ENCODE measurements around the gene AMPD2. TPM values are rescaled to one million over a fixed set of nuclear protein-coding genes. Genes with fewer than 3 reads are reported as not detected.
A peak's percentile ranks its signal among the peaks of the same experiment; 100 is the strongest.

The AMPD2 gene
- total and polyA plus RNA-seq, 9 of the 15 experiments (the other 6 are each of a cell fraction or from before 2014, with no cell fraction given), result 2.0 to 77.7 (median 28.2) TPM

- no peak for TF ChIP-seq CREB3L1 (IDR thresholded peaks at IDR 0.05; ENCODE audit: borderline replicate concordance, low read depth)
- no peak for TF ChIP-seq GATAD2B (IDR thresholded peaks at IDR 0.05; ENCODE audit: borderline replicate concordance)
- TF ChIP-seq RNF2 (IDR thresholded peaks at IDR 0.05), result no peak
- TF ChIP-seq BHLHE40 (IDR thresholded peaks at IDR 0.05; ENCODE audit: low read length), result peak; percentile 93
- TF ChIP-seq ELF4 (CRISPR knock-in tag; IDR thresholded peaks at IDR 0.05), result no peak
- no peak for TF ChIP-seq GTF2A2 (tag; IDR thresholded peaks at IDR 0.05)
- TF ChIP-seq ZNF3 (CRISPR knock-in tag; IDR thresholded peaks at IDR 0.05), result no peak
- no peak for TF ChIP-seq ETV1 (tag; conservative IDR thresholded peaks at IDR 0.05; ENCODE audit: low read depth)
- no peak for TF ChIP-seq JUNB (CRISPR knock-in tag; conservative IDR thresholded peaks at IDR 0.05)
- no peak for TF ChIP-seq SP2 (IDR thresholded peaks at IDR 0.05; ENCODE audit: extremely low read depth, low read depth, low read length, poor library complexity, severe bottlenecking)
- TF ChIP-seq ZNF766 (CRISPR knock-in tag; conservative IDR thresholded peaks at IDR 0.05), result no peak
- no peak for TF ChIP-seq HNRNPLL (IDR thresholded peaks at IDR 0.05; ENCODE audit: low read depth, low read length, poor library complexity, severe bottlenecking)
- no peak for TF ChIP-seq WHSC1 (IDR thresholded peaks at IDR 0.05; ENCODE audit: low read length)
- TF ChIP-seq THRAP3 (IDR thresholded peaks at IDR 0.05; ENCODE audit: borderline replicate concordance), result no peak
- TF ChIP-seq RUNX1 (IDR thresholded peaks at IDR 0.05; ENCODE audit: low read depth), result no peak
- TF ChIP-seq DDX20 (tag; IDR thresholded peaks at IDR 0.05; ENCODE audit: low read depth), result no peak
- peak; percentile 90 for TF ChIP-seq SOX6 (IDR thresholded peaks at IDR 0.05)
- no peak for TF ChIP-seq SRSF1 (IDR thresholded peaks at IDR 0.05; ENCODE audit: low read depth, low read length)
- TF ChIP-seq NFIX (CRISPR knock-in tag; IDR thresholded peaks at IDR 0.05; ENCODE audit: low read depth), result peak; percentile 91
- TF ChIP-seq KDM5B (IDR thresholded peaks at IDR 0.05; ENCODE audit: insufficient replicate concordance, low read depth, low read length), result no peak
- peak; percentile 99 for TF ChIP-seq NFIC (IDR thresholded peaks at IDR 0.05)
- TF ChIP-seq ZNF507 (tag; conservative IDR thresholded peaks at IDR 0.05), result no peak
- no peak for TF ChIP-seq ZBTB9 (CRISPR knock-in tag; IDR thresholded peaks at IDR 0.05)
- TF ChIP-seq ZNF431 (CRISPR knock-in tag; IDR thresholded peaks at IDR 0.05), result no peak
- no peak for TF ChIP-seq HINFP (tag; conservative IDR thresholded peaks at IDR 0.05; ENCODE audit: low read depth)
- TF ChIP-seq HSF4 (CRISPR knock-in tag; IDR thresholded peaks at IDR 0.05; ENCODE audit: borderline replicate concordance), result no peak
- TF ChIP-seq RAD21 (CRISPR knock-in tag; conservative IDR thresholded peaks at IDR 0.05 in 1 of 2, IDR thresholded peaks at IDR 0.05 in 1 of 2), result 0 out of 4 replicates have a peak, but pooled peaks of 1 of the 2 experiments have one; percentile 20
- no peak for TF ChIP-seq ZNF165 (CRISPR knock-in tag; IDR thresholded peaks at IDR 0.05; ENCODE audit: borderline replicate concordance)
Measured at GRCh38 chr1:109644670-109645069, 25.0 kb downstream of the AMPD2 start (continued).
